ENCODE results near the gene RNF220.

DNA sequence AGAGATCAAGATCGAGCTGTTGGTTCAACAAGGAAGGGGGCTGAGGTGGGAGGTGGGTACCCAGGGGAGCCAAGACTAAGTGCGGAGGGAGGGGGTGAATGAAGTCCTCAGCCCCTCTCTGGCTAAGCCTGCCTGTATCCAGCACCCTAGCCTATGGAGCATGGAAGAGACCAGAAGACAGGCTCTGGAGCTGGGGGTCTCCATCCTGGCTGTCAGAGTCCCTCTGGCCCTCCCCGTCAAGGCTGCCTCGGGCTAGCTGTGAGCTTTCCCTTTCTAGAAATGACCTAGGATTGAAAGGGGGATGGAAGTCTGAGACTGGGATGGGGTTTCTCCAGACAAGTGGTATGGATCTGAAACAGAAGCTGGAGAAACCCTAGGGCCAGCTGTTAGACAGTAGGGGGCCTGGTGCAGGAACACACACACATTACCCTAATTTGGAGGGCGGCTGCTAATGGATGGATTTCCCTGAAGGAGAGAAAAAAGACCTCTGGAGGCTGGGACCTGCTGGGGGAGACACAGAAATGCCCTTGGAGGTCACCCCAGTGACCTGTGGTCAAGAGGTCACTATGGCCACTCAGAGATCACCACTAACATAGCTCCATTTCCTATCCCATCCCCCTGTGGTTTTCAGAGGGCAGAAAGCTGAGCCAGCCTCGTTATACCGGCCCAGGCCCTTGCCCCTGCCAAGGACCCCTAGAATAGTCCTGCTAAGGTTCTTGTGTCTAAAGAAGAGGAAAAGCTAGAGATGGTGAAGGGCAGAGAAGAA lies 161.4 kb downstream of the RNF220 start:
- TF ChIP-seq, protein P1, sequence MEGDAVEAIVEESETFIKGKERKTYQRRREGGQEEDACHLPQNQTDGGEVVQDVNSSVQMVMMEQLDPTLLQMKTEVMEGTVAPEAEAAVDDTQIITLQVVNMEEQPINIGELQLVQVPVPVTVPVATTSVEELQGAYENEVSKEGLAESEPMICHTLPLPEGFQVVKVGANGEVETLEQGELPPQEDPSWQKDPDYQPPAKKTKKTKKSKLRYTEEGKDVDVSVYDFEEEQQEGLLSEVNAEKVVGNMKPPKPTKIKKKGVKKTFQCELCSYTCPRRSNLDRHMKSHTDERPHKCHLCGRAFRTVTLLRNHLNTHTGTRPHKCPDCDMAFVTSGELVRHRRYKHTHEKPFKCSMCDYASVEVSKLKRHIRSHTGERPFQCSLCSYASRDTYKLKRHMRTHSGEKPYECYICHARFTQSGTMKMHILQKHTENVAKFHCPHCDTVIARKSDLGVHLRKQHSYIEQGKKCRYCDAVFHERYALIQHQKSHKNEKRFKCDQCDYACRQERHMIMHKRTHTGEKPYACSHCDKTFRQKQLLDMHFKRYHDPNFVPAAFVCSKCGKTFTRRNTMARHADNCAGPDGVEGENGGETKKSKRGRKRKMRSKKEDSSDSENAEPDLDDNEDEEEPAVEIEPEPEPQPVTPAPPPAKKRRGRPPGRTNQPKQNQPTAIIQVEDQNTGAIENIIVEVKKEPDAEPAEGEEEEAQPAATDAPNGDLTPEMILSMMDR (IDR thresholded peaks at IDR 0.05), result no peak
- no peak for TF ChIP-seq POLR2A (IDR thresholded peaks at IDR 0.05)
